HepG2 (cell line): ENCODE results near the gene PRR19. TPM values are rescaled to one million over a fixed set of nuclear protein-coding genes. Genes with fewer than 3 reads are reported as not detected.

ENCODE experiments used
- AHR ChIP-seq: IDR thresholded peaks from 2 replicates; pipeline ENCODE4 v1.6.1; 2018; ENCODE audit warnings: missing genetic modification reagents, missing compliant biosample characterization
- E2F5 ChIP-seq: sonication (generic); formaldehyde crosslinking; conservative IDR thresholded peaks from 2 replicates; pipeline ENCODE4 v1.4.0; 2020; ENCODE audit warnings: missing genetic modification reagents
- FOXK2 ChIP-seq: fragments of 450-650 bp; IDR thresholded peaks from 2 replicates; pipeline ENCODE4 v1.6.1; 2016
- GABPB1 ChIP-seq: IDR thresholded peaks from 2 replicates; pipeline ENCODE4 v1.6.1; 2016; ENCODE audit warnings: mild to moderate bottlenecking, missing genetic modification reagents, moderate library complexity, missing compliant biosample characterization
- HMGXB4 ChIP-seq, 2 experiments: sonication (generic) in 1 of 2; formaldehyde crosslinking in 1 of 2; IDR thresholded peaks; 2 replicates each; pipeline versions ENCODE4 v1.4.0 to v1.6.1; 2018 to 2020; ENCODE audit warnings: missing genetic modification reagents in 2 of 2, borderline replicate concordance in 1 of 2, low read depth in 1 of 2, mild to moderate bottlenecking in 1 of 2, missing biosample characterization in 1 of 2
- MYC ChIP-seq: sonication (generic); formaldehyde crosslinking; IDR thresholded peaks from 2 replicates; pipeline ENCODE4 v1.9.0; 2021; ENCODE audit warnings: missing genetic modification reagents, borderline replicate concordance
- NFKB2 ChIP-seq: sonication (generic); formaldehyde crosslinking; IDR thresholded peaks from 2 replicates; pipeline ENCODE4 v1.4.0; 2020; ENCODE audit warnings: missing genetic modification reagents, borderline replicate concordance
- RARG ChIP-seq: sonication (generic); formaldehyde crosslinking; IDR thresholded peaks from 2 replicates; pipeline ENCODE4 v1.4.0; 2020; ENCODE audit warnings: low read depth, mild to moderate bottlenecking, missing genetic modification reagents
- RXRA ChIP-seq: sonication (generic); formaldehyde crosslinking; IDR thresholded peaks from 2 replicates; pipeline ENCODE4 v1.5.1; 2020; ENCODE audit warnings: missing genetic modification reagents
- SOX6 ChIP-seq, 2 experiments: fragments of 450-650 bp in 1 of 2; sonication (generic) in 1 of 2; formaldehyde crosslinking in 1 of 2; IDR thresholded peaks; 2 replicates each; pipeline versions ENCODE4 v1.4.0 to v1.6.1; 2017 to 2020; ENCODE audit warnings: antibody characterized with exemption in 1 of 2, mild to moderate bottlenecking in 1 of 2, missing genetic modification reagents in 1 of 2
- SPEN ChIP-seq: sonication (generic); formaldehyde crosslinking; IDR thresholded peaks from 2 replicates; pipeline ENCODE4 v1.5.1; 2020; ENCODE audit warnings: low read depth, mild to moderate bottlenecking, missing genetic modification reagents
- TGIF2 ChIP-seq: IDR thresholded peaks from 2 replicates; pipeline ENCODE4 v1.6.1; 2016; ENCODE audit warnings: control low read depth, missing compliant biosample characterization
- ZBTB46 ChIP-seq: sonication (generic); formaldehyde crosslinking; IDR thresholded peaks from 2 replicates; pipeline ENCODE4 v1.4.0; 2020; ENCODE audit warnings: mild to moderate bottlenecking, missing genetic modification reagents, borderline replicate concordance
- ZNF260 ChIP-seq: sonication (generic); formaldehyde crosslinking; IDR thresholded peaks from 2 replicates; pipeline ENCODE4 v1.4.0; 2020; ENCODE audit warnings: missing genetic modification reagents, low read depth, mild to moderate bottlenecking, borderline replicate concordance
- ZNF580 ChIP-seq: IDR thresholded peaks from 2 replicates; pipeline ENCODE4 v1.6.1; 2016; ENCODE audit warnings: low read depth, borderline replicate concordance
- ZNF747 ChIP-seq: sonication (generic); formaldehyde crosslinking; IDR thresholded peaks from 2 replicates; pipeline ENCODE4 v1.8.1; 2023; ENCODE audit warnings: missing genetic modification reagents, mild to moderate bottlenecking, borderline replicate concordance
- polyA plus RNA-seq, 8 experiments: library from polyadenylated mRNA; depleted of rRNA in 3 of 8; stranded (reverse) in 7 of 8; unstranded in 1 of 8; fragments of >200 nt; fragmentation: Illumina TruSeq in 4 of 8; extraction: Trizol in 4 of 8; gene quantifications; 2 replicates each; pipeline versions ENCODE4 v1.2.1 to v1.2.3, GENCODE V29; 2011 to 2016; ENCODE audit warnings: low read depth in 4 of 8, missing spikeins in 1 of 8, mixed read lengths in 1 of 8; ENCODE audit not compliant: insufficient read depth in 1 of 8
- total RNA-seq, 5 experiments: library from RNA; depleted of rRNA; stranded (reverse); fragments of >200 nt; fragmentation: Illumina TruSeq; extraction: Trizol; gene quantifications; 2 replicates each; pipeline ENCODE4 v1.2.3, GENCODE V29; 2016; ENCODE audit warnings: low read depth in 1 of 5
- TF ChIP-seq, protein P1 (sequence below): sonication (generic); formaldehyde crosslinking; IDR thresholded peaks from 2 replicates; pipeline ENCODE4 v1.5.1; 2020; ENCODE audit warnings: missing genetic modification reagents, mild to moderate bottlenecking, borderline replicate concordance
- TF ChIP-seq, protein P2 (sequence below): sonication (generic); formaldehyde crosslinking; IDR thresholded peaks from 2 replicates; pipeline ENCODE4 v1.4.0; 2020; ENCODE audit warnings: missing genetic modification reagents
- TF ChIP-seq, protein P3 (sequence below): sonication (generic); formaldehyde crosslinking; IDR thresholded peaks from 2 replicates; pipeline ENCODE4 v1.5.0; 2020; ENCODE audit warnings: missing genetic modification reagents

PRR19 gene
- total and polyA plus RNA-seq, 2 of the 13 experiments (the other 11 are each of a cell fraction or from before 2014, with no cell fraction given): 0.21 to 0.33 TPM

GRCh38 chr19:42268142-42268703 lies 33.7 kb upstream of the PRR19 start (continued):
- TF ChIP-seq, protein P1, sequence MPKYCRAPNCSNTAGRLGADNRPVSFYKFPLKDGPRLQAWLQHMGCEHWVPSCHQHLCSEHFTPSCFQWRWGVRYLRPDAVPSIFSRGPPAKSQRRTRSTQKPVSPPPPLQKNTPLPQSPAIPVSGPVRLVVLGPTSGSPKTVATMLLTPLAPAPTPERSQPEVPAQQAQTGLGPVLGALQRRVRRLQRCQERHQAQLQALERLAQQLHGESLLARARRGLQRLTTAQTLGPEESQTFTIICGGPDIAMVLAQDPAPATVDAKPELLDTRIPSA (CRISPR knock-in tag): no peak
- TF ChIP-seq ZNF260 (CRISPR knock-in tag) (no peak), ZNF747 (CRISPR knock-in tag) (0 out of 2 replicates have a peak, but pooled peaks have one; percentile 33), SPEN (CRISPR knock-in tag) (peak; percentile 64; the same call in 1 of the 2 replicates), FOXK2 (peak; percentile 88), HMGXB4 (CRISPR knock-in tag; IDR thresholded peaks at IDR 0.05; ENCODE audit: borderline replicate concordance in 1 of 2, low read depth in 1 of 2) (peak in 1 of 2 experiments; percentile 13; a peak in 1 of 4 replicates), GABPB1 (CRISPR knock-in tag) (no peak), AHR (CRISPR knock-in tag) (no peak), RXRA (CRISPR knock-in tag) (peak; percentile 69; the same call in 1 of the 2 replicates), E2F5 (CRISPR knock-in tag) (0 out of 2 replicates have a peak, but pooled peaks have one; percentile 10), MYC (CRISPR knock-in tag) (peak; percentile 80; the same call in 1 of the 2 replicates), TGIF2 (no peak), ZNF580 (CRISPR knock-in tag) (no peak), NFKB2 (CRISPR knock-in tag) (peak; percentile 67; the same call in 1 of the 2 replicates), RARG (CRISPR knock-in tag) (no peak), ZBTB46 (CRISPR knock-in tag) (no peak), SOX6 (IDR thresholded peaks at IDR 0.05) (no peak), SOX6 (CRISPR knock-in tag; IDR thresholded peaks at IDR 0.05) (peak; percentile 53; the same call in 1 of the 2 replicates)
- TF ChIP-seq, protein P2, sequence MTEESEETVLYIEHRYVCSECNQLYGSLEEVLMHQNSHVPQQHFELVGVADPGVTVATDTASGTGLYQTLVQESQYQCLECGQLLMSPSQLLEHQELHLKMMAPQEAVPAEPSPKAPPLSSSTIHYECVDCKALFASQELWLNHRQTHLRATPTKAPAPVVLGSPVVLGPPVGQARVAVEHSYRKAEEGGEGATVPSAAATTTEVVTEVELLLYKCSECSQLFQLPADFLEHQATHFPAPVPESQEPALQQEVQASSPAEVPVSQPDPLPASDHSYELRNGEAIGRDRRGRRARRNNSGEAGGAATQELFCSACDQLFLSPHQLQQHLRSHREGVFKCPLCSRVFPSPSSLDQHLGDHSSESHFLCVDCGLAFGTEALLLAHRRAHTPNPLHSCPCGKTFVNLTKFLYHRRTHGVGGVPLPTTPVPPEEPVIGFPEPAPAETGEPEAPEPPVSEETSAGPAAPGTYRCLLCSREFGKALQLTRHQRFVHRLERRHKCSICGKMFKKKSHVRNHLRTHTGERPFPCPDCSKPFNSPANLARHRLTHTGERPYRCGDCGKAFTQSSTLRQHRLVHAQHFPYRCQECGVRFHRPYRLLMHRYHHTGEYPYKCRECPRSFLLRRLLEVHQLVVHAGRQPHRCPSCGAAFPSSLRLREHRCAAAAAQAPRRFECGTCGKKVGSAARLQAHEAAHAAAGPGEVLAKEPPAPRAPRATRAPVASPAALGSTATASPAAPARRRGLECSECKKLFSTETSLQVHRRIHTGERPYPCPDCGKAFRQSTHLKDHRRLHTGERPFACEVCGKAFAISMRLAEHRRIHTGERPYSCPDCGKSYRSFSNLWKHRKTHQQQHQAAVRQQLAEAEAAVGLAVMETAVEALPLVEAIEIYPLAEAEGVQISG (CRISPR knock-in tag): peak; percentile 71
- TF ChIP-seq, protein P3, sequence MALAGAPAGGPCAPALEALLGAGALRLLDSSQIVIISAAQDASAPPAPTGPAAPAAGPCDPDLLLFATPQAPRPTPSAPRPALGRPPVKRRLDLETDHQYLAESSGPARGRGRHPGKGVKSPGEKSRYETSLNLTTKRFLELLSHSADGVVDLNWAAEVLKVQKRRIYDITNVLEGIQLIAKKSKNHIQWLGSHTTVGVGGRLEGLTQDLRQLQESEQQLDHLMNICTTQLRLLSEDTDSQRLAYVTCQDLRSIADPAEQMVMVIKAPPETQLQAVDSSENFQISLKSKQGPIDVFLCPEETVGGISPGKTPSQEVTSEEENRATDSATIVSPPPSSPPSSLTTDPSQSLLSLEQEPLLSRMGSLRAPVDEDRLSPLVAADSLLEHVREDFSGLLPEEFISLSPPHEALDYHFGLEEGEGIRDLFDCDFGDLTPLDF (CRISPR knock-in tag): peak; percentile 50; the same call in 1 of the 2 replicates
